CD1c-positive myeloid dendritic cell (primary cell): ENCODE results near the gene IL16.
"Not testable (repeated sequence)": the region's sequence is repeated elsewhere in the genome, so short reads cannot be mapped to it uniquely, and the experiment has no call there.

Source experiments
- DNase-seq: peaks from one replicate; pipeline ENCODE4 v3.0.0-alpha.2; 2016; ENCODE audit errors: extremely low spot score

The IL16 gene

GRCh38 chr15:81196576-81197254, at the start of gene IL16:
TSS of gene IL16 (plus strand) at chr15:81196879. CDS start at chr15:81225400, 28,521 bp downstream.
- DNase-seq, result no peak

GRCh38 chr15:81151389-81151788, 45.3 kb upstream of the IL16 start:
- no peak for DNase-seq

- DNase-seq, result no peak
Observed at GRCh38 chr15:81152339-81152738, 44.3 kb upstream of the IL16 start.

DNA sequence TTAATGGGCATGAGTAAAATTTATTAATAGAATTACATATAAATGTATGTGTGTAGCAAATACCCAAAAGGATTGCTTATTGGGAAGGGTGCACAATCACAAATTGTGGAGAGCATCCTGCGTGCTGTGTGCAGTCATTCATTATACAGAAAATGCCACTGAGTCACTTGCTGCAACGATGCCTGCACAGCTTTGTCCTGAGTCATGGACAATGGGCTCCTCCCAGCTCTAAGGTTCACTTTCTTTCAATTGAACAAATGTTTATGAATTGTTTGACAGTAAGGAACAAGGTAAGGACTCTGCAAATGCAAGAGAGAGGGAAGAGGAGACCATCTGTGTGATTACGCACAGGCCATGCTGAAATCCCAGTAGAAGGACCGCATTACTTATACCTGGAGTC, 43.9 kb upstream of the IL16 start:
- no peak for DNase-seq

- DNase-seq, result peak; percentile 58
Observed at GRCh38 chr15:81155375-81156218, 41.1 kb upstream of the IL16 start.

- DNase-seq, result no peak
Observed at GRCh38 chr15:81156324-81156723, 40.4 kb upstream of the IL16 start.

- DNase-seq, result no peak
Observed at GRCh38 chr15:81157195-81157938, 39.3 kb upstream of the IL16 start.

- DNase-seq, result no peak
Observed at GRCh38 chr15:81157939-81158223, 38.8 kb upstream of the IL16 start.

DNA sequence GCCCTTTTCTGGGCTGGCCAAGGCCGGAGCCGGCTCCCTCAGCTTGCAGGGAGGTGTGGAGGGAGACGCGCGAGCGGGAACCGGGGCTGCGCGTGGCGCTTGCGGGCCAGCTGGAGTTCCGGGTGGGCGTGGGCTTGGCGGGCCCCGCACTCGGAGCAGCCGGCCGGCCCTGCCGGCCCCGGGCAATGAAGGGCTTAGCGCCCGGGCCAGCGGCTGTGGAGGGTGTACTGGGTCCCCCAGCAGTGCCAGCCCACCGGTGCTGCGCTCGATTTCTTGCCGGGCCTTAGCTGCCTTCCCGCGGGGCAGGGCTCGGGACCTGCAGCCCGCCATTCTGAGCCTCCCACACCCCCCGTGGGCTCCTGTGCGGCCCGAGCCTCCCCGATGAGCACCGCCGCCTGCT, 38.1 kb upstream of the IL16 start:
- not testable (repeated sequence) for DNase-seq

DNA sequence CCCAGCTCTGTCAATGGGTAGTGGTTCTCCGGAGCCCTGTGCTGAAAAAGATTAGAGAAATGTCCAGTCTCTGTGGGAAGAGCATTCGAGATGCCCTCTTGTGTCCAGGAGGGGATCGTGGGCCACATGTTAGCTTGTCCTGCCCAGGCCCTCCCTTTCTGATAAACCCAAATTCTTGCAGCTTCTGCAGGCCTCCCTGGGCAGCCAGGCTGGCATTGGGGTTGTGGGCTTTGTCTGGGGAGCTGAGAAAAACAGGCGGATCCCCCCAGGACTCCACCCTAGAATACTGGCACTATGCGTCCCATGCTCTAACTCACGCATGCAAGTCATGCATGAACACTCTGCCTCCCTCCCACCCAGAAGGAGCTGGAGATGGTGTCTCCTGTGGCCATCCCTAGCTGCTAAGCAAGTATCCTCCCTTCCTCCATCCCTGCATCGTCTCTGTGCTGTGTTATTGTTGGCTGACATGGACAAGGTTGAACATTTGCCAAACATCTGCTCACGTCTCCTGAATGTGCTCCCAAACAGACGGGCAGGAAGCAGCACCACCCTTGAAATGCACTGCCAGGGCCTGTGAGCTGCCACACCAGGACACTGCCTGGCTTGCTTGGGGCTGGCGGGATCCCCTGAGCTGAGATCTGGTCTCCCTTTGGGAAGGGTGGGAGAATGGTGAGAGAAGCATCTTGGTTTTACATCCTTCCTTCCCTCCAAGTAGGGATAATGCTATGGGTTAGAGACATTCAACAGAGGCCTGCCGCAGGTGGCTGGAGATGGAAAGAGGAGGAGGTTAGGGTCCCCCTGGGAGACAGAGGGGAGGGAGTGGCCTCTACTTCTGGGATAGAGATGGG, 36.1 kb upstream of the IL16 start:
- DNase-seq, result no peak

- DNase-seq, result peak; percentile 2
Observed at GRCh38 chr15:81161160-81161673, 35.5 kb upstream of the IL16 start.

- DNase-seq, result no peak
Observed at GRCh38 chr15:81161851-81162250, 34.8 kb upstream of the IL16 start.

DNA sequence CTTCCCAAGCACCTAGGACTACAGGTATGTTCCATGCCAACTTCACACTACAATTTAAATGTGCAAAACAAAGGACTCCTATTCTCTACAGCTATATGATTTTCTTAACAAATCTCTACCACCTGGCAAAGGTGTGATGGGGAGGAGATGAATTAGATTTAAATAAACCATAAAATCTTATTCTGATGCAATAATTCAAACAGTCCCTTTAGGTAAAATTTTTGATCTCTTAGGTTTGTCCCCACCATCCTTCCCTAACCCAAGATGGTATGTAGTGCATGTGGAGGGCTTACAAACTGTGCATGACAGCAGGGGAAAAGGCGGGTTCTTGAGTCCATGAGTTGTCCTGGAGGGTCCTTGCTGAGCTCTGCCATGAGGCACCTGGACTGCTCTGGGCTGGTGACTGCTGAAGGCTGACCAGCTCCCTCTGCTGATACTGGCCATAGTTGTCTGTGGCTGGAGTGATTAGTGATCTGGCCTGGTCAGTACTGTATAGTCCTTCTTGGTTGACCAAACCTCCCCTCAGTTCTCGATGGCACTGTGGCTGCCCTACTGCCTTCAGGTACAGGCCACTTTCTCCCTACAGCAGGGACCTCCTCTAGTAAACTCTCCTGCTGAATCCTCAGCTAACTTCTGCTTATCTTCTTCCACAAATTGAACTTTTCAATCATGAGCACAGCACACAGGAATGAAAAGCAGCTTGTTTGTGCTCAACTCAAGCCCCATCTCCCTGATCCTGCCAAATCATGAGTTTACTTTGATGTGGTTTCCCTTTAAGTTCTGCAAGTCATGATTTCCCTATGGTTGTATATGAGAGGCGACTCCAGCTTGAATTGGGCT, 32.5 kb upstream of the IL16 start:
- DNase-seq, result no peak

- DNase-seq, result no peak
Observed at GRCh38 chr15:81165535-81165934, 31.1 kb upstream of the IL16 start.

- no peak for DNase-seq
Observed at GRCh38 chr15:81166636-81167305, 29.9 kb upstream of the IL16 start.

- no peak for DNase-seq
Observed at GRCh38 chr15:81168131-81168526, 28.6 kb upstream of the IL16 start.

DNA sequence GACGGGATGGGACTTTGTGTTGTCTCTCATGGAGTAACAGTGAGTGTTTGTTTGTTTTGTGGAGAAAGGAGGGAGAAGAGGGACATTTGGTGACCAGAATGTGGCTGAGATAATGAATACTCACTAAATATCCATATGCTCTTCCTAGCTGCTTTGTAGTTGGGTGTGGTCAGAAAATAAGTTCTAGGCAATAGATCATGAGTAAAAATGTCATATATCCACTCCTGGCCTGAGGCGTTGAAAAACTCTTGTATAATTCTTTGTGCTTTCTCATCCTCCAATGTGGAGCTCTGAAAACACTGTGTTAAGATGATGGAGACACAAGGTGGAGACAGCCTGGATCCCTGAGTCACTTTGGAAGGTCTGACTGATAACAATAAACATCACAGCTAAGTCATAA, 28.0 kb upstream of the IL16 start:
- DNase-seq, result no peak

DNA sequence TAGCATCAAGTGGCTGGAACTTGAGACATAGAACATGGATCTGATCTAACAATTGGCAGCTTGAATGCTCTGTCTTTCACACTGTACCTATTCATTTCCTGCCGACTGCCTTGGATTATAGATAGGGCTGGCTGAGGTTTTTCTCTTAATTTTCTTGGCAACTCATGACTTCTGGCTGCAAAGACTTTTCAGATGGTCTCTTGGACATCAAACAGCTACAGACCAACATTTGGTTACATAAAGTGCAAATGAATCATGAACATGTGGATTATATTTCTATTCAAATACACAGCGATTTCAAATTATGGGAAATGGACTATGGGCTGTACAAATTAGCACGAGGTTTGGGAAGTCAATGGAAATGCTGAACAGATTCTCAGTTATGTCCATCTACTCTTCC, 26.2 kb upstream of the IL16 start:
- DNase-seq, result no peak

GRCh38 chr15:81171286-81171685, 25.4 kb upstream of the IL16 start:
- no peak for DNase-seq

DNA sequence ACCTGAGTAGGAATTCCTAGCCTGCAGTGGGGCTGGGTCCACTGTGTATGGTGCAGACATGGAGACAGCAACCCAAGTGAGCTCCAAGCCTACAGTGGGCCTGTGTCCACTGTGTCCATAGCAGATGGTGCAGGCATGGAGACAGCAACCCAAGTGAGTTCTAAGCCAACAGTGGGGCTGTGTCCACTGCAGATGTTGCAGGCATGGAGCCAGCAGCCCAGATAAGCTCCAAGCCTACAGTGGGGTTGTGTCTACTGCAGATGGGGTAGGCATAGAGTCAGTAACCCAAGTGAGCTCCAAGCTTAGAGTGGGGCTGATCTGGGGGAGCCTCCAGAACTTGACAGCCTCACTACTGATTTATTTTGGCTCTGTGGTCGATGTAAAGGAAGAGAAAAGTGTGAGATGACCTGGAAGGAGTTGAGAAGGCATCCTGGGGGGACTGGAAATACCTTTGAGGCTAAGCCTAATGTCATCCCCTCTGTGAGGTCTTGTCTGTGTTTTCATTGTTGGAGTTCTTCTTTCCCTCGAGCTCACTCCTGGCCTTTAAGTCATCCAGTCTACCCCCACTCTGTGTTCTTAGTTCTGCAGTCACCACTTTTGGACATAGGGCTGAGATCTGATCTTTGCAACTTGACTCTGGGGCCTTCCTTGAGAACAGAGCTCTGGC, 22.4 kb upstream of the IL16 start:
- DNase-seq, result no peak
